CD1c-positive myeloid dendritic cell (primary cell): ENCODE results near the gene CENATAC.
"Not testable (repeated sequence)": the region's sequence is repeated elsewhere in the genome, so short reads cannot be mapped to it uniquely, and the experiment has no call there.

Source experiments
- DNase-seq: peaks from one replicate; pipeline ENCODE4 v3.0.0-alpha.2; 2016; ENCODE audit errors: extremely low spot score

Gene CENATAC

DNA sequence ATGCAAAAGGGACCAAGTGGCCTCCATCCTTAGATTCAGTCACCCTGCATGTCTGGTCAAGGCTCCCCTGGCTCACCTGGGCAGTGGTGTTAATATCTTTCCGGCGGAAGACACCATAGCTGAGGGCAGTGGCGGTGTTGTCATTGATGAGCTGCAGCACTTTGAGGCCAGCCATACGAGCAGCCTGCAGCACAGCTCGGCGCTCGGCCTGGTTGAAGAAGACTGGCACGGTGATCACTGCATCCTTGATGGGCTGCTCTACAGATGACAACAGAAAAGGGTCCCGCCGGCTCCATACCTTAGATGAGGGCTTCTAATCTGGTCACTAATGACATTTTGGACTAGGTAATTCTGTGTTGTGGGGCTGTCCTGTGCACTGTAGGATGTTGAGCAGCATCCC is 56.5 kb downstream of the CENATAC start:
- DNase-seq: no peak

GRCh38 chr11:119055901-119056300 is 58.0 kb downstream of the CENATAC start:
- DNase-seq: peak; percentile 18

GRCh38 chr11:119056421-119056999 is 58.6 kb downstream of the CENATAC start:
- DNase-seq: no peak

DNA sequence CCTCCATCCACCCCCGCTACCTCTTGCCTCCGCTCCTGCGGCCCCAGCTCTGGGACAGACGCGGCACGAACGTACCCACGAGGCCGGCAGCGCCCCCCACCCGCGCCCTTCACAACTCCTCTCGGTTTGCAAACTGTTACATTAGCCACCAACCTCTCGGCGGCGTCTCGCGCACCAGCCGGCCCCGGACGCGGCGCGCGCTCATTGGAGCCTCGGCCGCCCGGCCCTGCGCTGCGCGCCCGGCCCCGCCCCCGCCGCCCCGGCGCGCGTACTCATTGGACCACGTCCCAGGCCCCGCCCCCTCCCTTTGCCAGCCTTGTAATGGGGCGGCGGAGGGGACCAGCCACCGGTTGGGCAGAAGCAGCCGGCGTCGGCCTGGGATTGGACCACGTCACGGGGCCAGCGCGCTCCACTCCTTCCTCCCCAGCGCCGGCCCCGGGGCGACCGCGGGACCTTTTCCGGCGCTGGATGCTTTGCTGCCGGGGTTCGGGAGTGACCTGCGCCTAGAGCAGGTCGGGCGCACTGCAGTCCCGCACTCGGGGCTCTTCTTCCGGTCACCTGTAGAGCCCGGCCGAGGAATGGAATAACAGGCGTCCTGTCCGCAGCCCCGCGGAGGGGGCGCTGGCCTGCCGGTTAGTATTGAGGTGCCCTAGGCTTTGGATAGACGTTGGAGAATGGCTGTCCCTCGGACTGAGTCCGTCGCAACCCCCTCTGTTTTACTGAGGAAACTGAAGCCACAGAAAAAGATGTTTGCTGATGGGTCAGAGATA is 59.2 kb downstream of the CENATAC start, which contains the start of gene HYOU1:
Gene HYOU1, minus strand, starts transcription at position 206 of the 770 bp plus-strand sequence. CDS start 1,045 bp downstream, outside the sequence.
- peak; percentile 99 for DNase-seq

DNA sequence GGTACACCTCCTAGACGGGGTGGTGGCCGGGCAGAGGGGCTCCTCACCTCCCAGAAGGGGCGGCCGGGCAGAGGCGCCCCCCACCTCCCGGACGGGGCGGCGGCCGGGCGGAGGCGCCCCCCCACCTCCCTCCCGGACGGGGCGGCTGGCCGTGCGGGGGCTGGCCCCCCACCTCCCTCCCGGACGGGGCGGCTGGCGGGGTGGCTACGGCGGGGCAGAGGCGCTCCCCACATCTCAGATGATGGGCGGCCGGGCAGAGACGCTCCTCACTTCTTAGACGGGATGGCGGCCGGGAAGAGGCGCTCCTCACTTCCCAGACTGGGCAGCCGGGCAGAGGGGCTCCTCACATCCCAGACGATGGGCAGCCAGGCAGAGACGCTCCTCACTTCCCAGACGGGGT is 61.2 kb downstream of the CENATAC start:
- not testable (repeated sequence) for DNase-seq

DNA sequence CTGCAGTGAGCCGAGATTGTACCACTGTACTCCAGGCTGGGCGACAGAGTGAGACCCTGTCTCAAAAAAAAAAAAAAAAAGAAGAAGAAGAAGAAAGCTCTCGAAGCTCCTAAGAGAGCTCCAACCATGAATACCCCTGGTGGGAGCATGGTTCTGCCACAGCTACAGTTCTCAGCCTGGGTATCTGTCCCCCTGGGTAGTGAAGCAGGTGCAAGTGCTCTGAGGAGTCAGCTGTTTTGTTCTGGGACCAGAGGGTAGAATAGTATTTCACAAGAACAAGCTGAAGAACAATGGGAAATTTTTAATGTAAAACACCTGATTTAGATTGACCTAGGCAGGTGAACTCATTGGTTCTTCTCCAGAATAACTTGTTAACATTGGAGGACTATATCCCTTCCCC is 63.3 kb downstream of the CENATAC start:
- no peak for DNase-seq

GRCh38 chr11:119062779-119063178 is 64.8 kb downstream of the CENATAC start:
- DNase-seq: no peak

DNA sequence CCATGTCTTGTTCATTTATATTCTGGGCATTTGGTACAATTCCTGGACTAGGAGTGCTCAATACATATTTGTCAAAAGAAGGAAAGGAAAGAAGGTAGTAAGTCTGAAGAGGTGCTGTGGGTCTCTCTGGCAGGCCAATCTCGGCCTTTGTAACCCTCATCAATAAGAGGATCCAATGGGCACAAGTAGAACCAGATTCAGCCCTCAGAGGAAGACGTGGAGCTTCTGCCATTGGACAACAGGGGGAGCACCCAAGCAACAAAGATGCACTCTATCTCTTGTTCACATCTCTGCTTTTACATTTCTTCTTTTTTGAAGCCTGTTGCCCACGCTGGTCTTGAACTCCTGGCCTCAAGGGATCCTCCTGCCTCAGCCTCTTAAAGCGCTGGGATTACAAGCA is 67.4 kb downstream of the CENATAC start:
- peak; percentile 48 for DNase-seq
